ENCODE results near the gene ADGRV1.

DNA sequence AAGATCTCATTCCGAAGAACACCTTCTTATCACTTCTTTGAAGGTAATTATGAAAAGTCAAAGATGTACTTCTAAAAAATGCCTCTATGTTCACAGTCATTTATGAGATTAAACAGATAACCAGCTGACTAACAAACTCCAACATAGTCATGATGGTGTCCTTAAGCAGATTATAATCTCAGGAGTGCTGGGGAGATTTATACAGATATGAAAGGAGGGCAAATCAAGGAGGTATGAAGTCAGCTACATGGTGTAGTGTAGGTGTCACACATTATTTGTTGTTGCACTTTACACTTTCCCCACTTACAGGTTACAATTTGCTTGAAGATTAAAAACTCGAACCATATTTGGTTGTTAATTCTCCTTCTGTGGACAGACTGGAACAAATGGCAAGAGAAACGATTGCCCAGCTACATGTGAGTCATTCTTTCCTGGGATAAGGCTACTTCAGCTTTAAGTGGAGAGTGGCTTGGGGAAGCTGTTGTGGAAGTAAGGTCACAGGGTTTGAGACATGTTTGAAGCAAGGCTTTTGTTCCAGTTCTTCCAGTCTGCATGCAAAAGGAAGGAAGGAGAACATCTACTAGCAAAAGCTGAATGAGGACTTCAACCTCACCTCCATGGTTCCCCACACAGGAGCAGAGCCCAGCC, 320.1 kb downstream of the ADGRV1 start:
- TF ChIP-seq RFX5 (IDR thresholded peaks at IDR 0.05; ENCODE audit: low read length) (no peak), TCF12 (IDR thresholded peaks at IDR 0.05) (no peak), CTCF (IDR thresholded peaks at IDR 0.05) (no peak), NFIC (IDR thresholded peaks at IDR 0.05; ENCODE audit: borderline replicate concordance) (no peak)

All from SK-N-SH (cell line).